HG02798 (cell line): ENCODE results near the gene NXN.

Source experiments
- ATAC-seq: cut with Tn5 transposase; IDR thresholded peaks from one replicate; pipeline ENCODE4 v1.9.1; 2021; ENCODE audit warnings: mild to moderate bottlenecking; ENCODE audit not compliant: unreplicated experiment, poor library complexity

NXN gene

GRCh38 chr17:979539-980405 lies at the start of gene NXN:
Gene NXN, minus strand, starts transcription at chr17:979776.
- peak; percentile 75 for ATAC-seq

GRCh38 chr17:1027044-1027443 lies 47.5 kb upstream of the NXN start:
- ATAC-seq: no peak

GRCh38 chr17:1026599-1026975 lies 47.0 kb upstream of the NXN start:
- no peak for ATAC-seq

- no peak for ATAC-seq
Measured at GRCh38 chr17:1025733-1026598, 46.4 kb upstream of the NXN start.

- ATAC-seq: no peak
Measured at GRCh38 chr17:1024076-1024475, 44.5 kb upstream of the NXN start.

- ATAC-seq: no peak
Measured at GRCh38 chr17:1022278-1023024, 42.9 kb upstream of the NXN start.

- ATAC-seq: no peak
Measured at GRCh38 chr17:1021147-1021546, 41.6 kb upstream of the NXN start.

- ATAC-seq: no peak
Measured at GRCh38 chr17:1019451-1019850, 39.9 kb upstream of the NXN start.

- ATAC-seq: no peak
Measured at GRCh38 chr17:1018547-1018946, 39.0 kb upstream of the NXN start.

- ATAC-seq: no peak
Measured at GRCh38 chr17:1013729-1014090, 34.1 kb upstream of the NXN start.

- ATAC-seq: no peak
Measured at GRCh38 chr17:1012823-1013728, 33.5 kb upstream of the NXN start.

GRCh38 chr17:1011760-1012735 lies 32.5 kb upstream of the NXN start:
- ATAC-seq: no peak

GRCh38 chr17:1011138-1011537 lies 31.6 kb upstream of the NXN start:
- no peak for ATAC-seq

GRCh38 chr17:1010586-1010985 lies 31.0 kb upstream of the NXN start:
- no peak for ATAC-seq

GRCh38 chr17:1010086-1010450 lies 30.5 kb upstream of the NXN start:
- ATAC-seq: no peak

- ATAC-seq: no peak
Measured at GRCh38 chr17:1009229-1010085, 29.9 kb upstream of the NXN start.

GRCh38 chr17:1008008-1008761 lies 28.6 kb upstream of the NXN start:
- ATAC-seq: no peak
